Breast epithelium (tissue), 3 donors: ENCODE data around the gene POU5F1.

ENCODE experiments used
- POLR2A ChIP-seq: fragments of 450-650 bp; IDR thresholded peaks from one replicate; pipeline ENCODE4 v1.6.1; 2016; ENCODE audit warnings: antibody characterized with exemption, mild to moderate bottlenecking, moderate library complexity
- TF ChIP-seq, protein P1 (sequence below), 3 donors: fragments of 450-650 bp; IDR thresholded peaks; one replicate each; pipeline ENCODE4 v1.5.1; 2016 to 2017; ENCODE audit warnings: antibody characterized with exemption in 3 of 3, mild to moderate bottlenecking in 3 of 3, moderate library complexity in 3 of 3

DNA sequence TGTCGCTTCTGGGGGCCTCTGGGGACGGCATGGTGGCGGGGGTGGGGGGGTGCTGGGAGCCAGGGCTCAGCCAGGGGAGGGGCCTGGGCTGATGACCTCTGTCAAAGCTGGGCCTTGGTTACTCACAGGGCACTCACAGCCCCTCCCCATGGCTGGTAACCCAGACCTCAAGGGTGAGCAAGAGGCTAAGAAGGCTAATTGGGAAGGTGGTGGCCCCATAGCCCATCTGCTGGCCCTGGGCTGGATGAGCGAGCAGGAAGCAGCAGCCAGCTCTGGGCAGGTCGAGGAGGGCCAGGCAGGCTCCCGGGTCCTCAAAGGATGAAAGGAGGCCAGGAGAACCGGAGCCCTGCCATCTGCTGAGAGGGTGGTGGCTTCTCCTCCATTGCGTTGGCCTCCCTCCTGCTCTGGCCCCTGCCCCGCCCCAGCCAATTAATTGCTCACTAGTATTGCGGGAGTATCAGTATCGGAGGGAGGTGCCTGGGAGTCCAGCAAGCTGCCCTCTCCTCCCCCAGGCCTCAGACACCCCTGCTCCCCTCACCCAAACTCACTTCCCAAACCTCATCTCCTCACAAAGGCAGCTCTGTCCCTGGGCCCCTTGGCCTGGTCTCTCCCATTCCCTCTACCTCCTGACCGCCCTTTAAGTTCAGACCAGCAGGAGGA lies 49.2 kb downstream of the POU5F1 start:
- TF ChIP-seq POLR2A: no peak
- TF ChIP-seq, protein P1, sequence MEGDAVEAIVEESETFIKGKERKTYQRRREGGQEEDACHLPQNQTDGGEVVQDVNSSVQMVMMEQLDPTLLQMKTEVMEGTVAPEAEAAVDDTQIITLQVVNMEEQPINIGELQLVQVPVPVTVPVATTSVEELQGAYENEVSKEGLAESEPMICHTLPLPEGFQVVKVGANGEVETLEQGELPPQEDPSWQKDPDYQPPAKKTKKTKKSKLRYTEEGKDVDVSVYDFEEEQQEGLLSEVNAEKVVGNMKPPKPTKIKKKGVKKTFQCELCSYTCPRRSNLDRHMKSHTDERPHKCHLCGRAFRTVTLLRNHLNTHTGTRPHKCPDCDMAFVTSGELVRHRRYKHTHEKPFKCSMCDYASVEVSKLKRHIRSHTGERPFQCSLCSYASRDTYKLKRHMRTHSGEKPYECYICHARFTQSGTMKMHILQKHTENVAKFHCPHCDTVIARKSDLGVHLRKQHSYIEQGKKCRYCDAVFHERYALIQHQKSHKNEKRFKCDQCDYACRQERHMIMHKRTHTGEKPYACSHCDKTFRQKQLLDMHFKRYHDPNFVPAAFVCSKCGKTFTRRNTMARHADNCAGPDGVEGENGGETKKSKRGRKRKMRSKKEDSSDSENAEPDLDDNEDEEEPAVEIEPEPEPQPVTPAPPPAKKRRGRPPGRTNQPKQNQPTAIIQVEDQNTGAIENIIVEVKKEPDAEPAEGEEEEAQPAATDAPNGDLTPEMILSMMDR (IDR thresholded peaks at IDR 0.05): no peak
